ENCODE measurements around the gene PAEP.
"Not testable (repeated sequence)": the region's sequence is repeated elsewhere in the genome, so short reads cannot be mapped to it uniquely, and the experiment has no call there.

Gene PAEP

GRCh38 chr9:135561391-135562234 is at the start of gene PAEP:
TSS of gene PAEP (plus strand) at chr9:135561756.
- DNase-seq, result no peak

- DNase-seq, result no peak
These were observed 49.3 kb upstream of the PAEP start for GRCh38 chr9:135512241-135512603.

GRCh38 chr9:135512904-135513303 is 48.7 kb upstream of the PAEP start:
- no peak for DNase-seq

GRCh38 chr9:135513351-135513846 is 48.2 kb upstream of the PAEP start:
- no peak for DNase-seq

- DNase-seq, result not testable (repeated sequence)
These were observed 47.6 kb upstream of the PAEP start for GRCh38 chr9:135513906-135514305.

GRCh38 chr9:135514342-135515082 is 47.0 kb upstream of the PAEP start:
- DNase-seq, result no peak

- no peak for DNase-seq
These were observed 46.2 kb upstream of the PAEP start for GRCh38 chr9:135515083-135515951.

GRCh38 chr9:135516132-135516860 is 45.3 kb upstream of the PAEP start:
- no peak for DNase-seq

- DNase-seq, result no peak
These were observed 44.1 kb upstream of the PAEP start for GRCh38 chr9:135517407-135517822.

GRCh38 chr9:135519179-135519971 is 42.2 kb upstream of the PAEP start:
- DNase-seq, result no peak

GRCh38 chr9:135520916-135521607 is 40.5 kb upstream of the PAEP start, which contains the start of gene LCN1:
TSS of gene LCN1 (plus strand) at chr9:135521440. CDS start at chr9:135521498, 58 bp downstream.
- DNase-seq, result no peak

- no peak for DNase-seq
These were observed 39.9 kb upstream of the PAEP start for GRCh38 chr9:135521608-135522095.

GRCh38 chr9:135522137-135522877 is 39.2 kb upstream of the PAEP start:
- DNase-seq, result peak; percentile 3

- no peak for DNase-seq
These were observed 38.6 kb upstream of the PAEP start for GRCh38 chr9:135522931-135523330.

GRCh38 chr9:135523521-135524129 is 37.9 kb upstream of the PAEP start:
- peak; percentile 4 for DNase-seq

GRCh38 chr9:135524130-135524861 is 37.3 kb upstream of the PAEP start:
- DNase-seq, result no peak

- no peak for DNase-seq
These were observed 36.1 kb upstream of the PAEP start for GRCh38 chr9:135525241-135526088.

Measured in activated CD4-positive, alpha-beta T cell treated with anti-CD3 and anti-CD28 coated beads for 1 hour (primary cell).